K562 (cell line): Measurements from ENCODE around the gene CLASP1. TPM values are rescaled to one million over a fixed set of nuclear protein-coding genes. Genes with fewer than 3 reads are reported as not detected.

Source experiments
- ATAC-seq: fragments of 200-7000 bp; cut with Tn5 transposase; 3 replicates; pipeline ENCODE4 v1.9.1; 2020; ENCODE audit warnings: moderate library complexity
- BruUV-seq: library from RNA; stranded (reverse); fragments of 400-500 nt; replicated peaks from 2 replicates; lab custom pipeline; 2021; lab: Mats Ljungman, UMichigan
- CTCF ChIA-PET: fragments of 300-600 bp; formaldehyde crosslinking; extraction: SDS; loops from one replicate; lab custom pipeline; 2021; ENCODE audit warnings: low intra/inter-chr PET ratio; lab: Yijun Ruan, JAX
- POLR2A ChIA-PET: fragments of 300-600, 350-650 bp; sonication (Branson Sonifier 250); formaldehyde crosslinking; extraction: SDS; loops from one replicate; lab custom pipeline; 2021; ENCODE audit warnings: antibody characterized with exemption, inconsistent platforms; lab: Yijun Ruan, JAX
- DNase-seq, 4 experiments: peaks; one replicate each; pipeline versions ENCODE4 v3.0.0 to v3.0.0-alpha.2; 2011 to 2018; ENCODE audit warnings: low spot score in 3 of 4, mixed read lengths in 3 of 4; ENCODE audit errors: extremely low read depth in 1 of 4
- FAIRE-seq: peaks from 2 replicates; lab custom pipeline; 2011; peaks lifted over from hg19 to GRCh38; lab: Jason Lieb, UNC
- H2AFZ ChIP-seq: 2 replicates; pipeline ENCODE4 v1.6.0; 2011; ENCODE audit warnings: low read depth, low read length, control low read depth, inconsistent platforms
- H3K27ac ChIP-seq: fragments of 200-600 bp; 3 replicates; pipeline ENCODE4 v1.8.0; 2011; ENCODE audit warnings: low read depth, mild to moderate bottlenecking, control low read depth, inconsistent platforms, low read length, moderate library complexity, mixed read lengths; ENCODE audit errors: extremely low read depth
- H3K27me3 ChIP-seq, 2 experiments: fragments of 300-600 bp in 1 of 2; 2 replicates in 1 of 2; 3 replicates in 1 of 2; pipeline versions ENCODE4 v1.6.0 to v1.8.0; 2011; ENCODE audit warnings: inconsistent platforms in 2 of 2, low read length in 2 of 2, mild to moderate bottlenecking in 1 of 2, mixed read lengths in 1 of 2, moderate library complexity in 1 of 2; ENCODE audit not compliant: control insufficient read depth in 2 of 2, insufficient read depth in 2 of 2
- H3K36me3 ChIP-seq: fragments of 300-600 bp; 3 replicates; pipeline ENCODE4 v1.8.0; 2011; ENCODE audit warnings: mild to moderate bottlenecking, low read length, inconsistent platforms; ENCODE audit not compliant: control insufficient read depth, insufficient read depth
- H3K4me1 ChIP-seq, 2 experiments: fragments of 200-600 bp in 1 of 2; replicated peaks in 1 of 2; 2 replicates in 1 of 2; 3 replicates in 1 of 2; pipeline versions ENCODE4 v1.5.1 to v1.8.0; 2011; ENCODE audit warnings: inconsistent platforms in 2 of 2, low read length in 2 of 2, mild to moderate bottlenecking in 1 of 2, mixed read lengths in 1 of 2, moderate library complexity in 1 of 2; ENCODE audit not compliant: control insufficient read depth in 2 of 2, insufficient read depth in 2 of 2
- H3K4me2 ChIP-seq: 2 replicates; pipeline ENCODE4 v1.6.1; 2011; ENCODE audit warnings: low read length, control low read depth, inconsistent platforms, mixed read lengths; ENCODE audit not compliant: insufficient read depth
- H3K4me3 ChIP-seq: fragments of 200-600 bp; sonication (generic), shearing (Covaris generic); 2 replicates; pipeline ENCODE4 v1.5.1; 2016; ENCODE audit warnings: control low read depth, inconsistent platforms
- H3K79me2 ChIP-seq: fragments of 200-600 bp; 3 replicates; pipeline ENCODE4 v1.8.0; 2011; ENCODE audit warnings: low read length, inconsistent platforms; ENCODE audit not compliant: control insufficient read depth, insufficient read depth
- H3K9ac ChIP-seq, 2 experiments: 2 replicates each; pipeline versions ENCODE4 v1.6.0 to v1.6.1; 2011; ENCODE audit warnings: low read depth in 2 of 2, low read length in 2 of 2, control low read depth in 1 of 2, inconsistent platforms in 1 of 2, mild to moderate bottlenecking in 1 of 2, mixed read lengths in 1 of 2; ENCODE audit not compliant: insufficient read depth in 1 of 2
- H3K9me1 ChIP-seq: one replicate; pipeline ENCODE4 v1.6.0; 2011; ENCODE audit warnings: inconsistent platforms, mild to moderate bottlenecking, low read length, moderate library complexity; ENCODE audit not compliant: control insufficient read depth, insufficient read depth
- H3K9me3 ChIP-seq: replicated peaks from 2 replicates; pipeline ENCODE4 v1.5.1; 2011; ENCODE audit warnings: low read depth, low read length, inconsistent platforms; ENCODE audit not compliant: control insufficient read depth, insufficient read depth
- H4K20me1 ChIP-seq: replicated peaks from 2 replicates; pipeline ENCODE4 v1.6.1; 2011; ENCODE audit warnings: low read length, inconsistent platforms, mixed read lengths; ENCODE audit not compliant: control insufficient read depth, insufficient read depth
- ATF6 ChIP-seq: sonication (generic); formaldehyde crosslinking; IDR thresholded peaks from 2 replicates; pipeline ENCODE4 v1.4.0; 2020; ENCODE audit warnings: mild to moderate bottlenecking, missing genetic modification reagents
- CHD1 ChIP-seq: fragments of 200-600 bp; sonication (generic); IDR thresholded peaks from one replicate; pipeline ENCODE4 v1.6.1; 2012; ENCODE audit warnings: mild to moderate bottlenecking, moderate library complexity, low read length, inconsistent platforms
- NONO ChIP-seq, 2 experiments: fragments of 200-400 bp in 1 of 2; fragments of 450-650 bp in 1 of 2; formaldehyde crosslinking in 1 of 2; IDR thresholded peaks; 2 replicates each; pipeline ENCODE4 v1.6.1; 2017; ENCODE audit warnings: low read depth in 2 of 2, mild to moderate bottlenecking in 2 of 2, moderate library complexity in 2 of 2, low read length in 1 of 2
- POLR2B ChIP-seq: fragments of 450-650 bp; IDR thresholded peaks from 2 replicates; pipeline ENCODE4 v1.6.1; 2018; ENCODE audit warnings: low read depth; ENCODE audit not compliant: partially characterized antibody
- REST ChIP-seq, 2 experiments: fragments of 450-650 bp; formaldehyde crosslinking in 1 of 2; IDR thresholded peaks; 2 replicates each; pipeline versions ENCODE4 v1.4.0 to v1.6.1; 2014 to 2020; ENCODE audit warnings: mild to moderate bottlenecking in 2 of 2, borderline replicate concordance in 1 of 2, low read depth in 1 of 2
- TFAP4 ChIP-seq: sonication (generic); formaldehyde crosslinking; IDR thresholded peaks from 2 replicates; pipeline ENCODE4 v1.8.0; 2022; ENCODE audit warnings: missing genetic modification reagents, mild to moderate bottlenecking, moderate library complexity, borderline replicate concordance
- ZFP1 ChIP-seq: fragments of 450-650 bp; formaldehyde crosslinking; IDR thresholded peaks from 2 replicates; pipeline ENCODE4 v1.4.0; 2020; ENCODE audit warnings: mild to moderate bottlenecking, mixed read lengths
- ZNF398 ChIP-seq: fragments of 250-450 bp; sonication (Bioruptor Pico); IDR thresholded peaks from 2 replicates; pipeline ENCODE4 v1.8.0; 2021; ENCODE audit warnings: moderate library complexity, mild to moderate bottlenecking, inconsistent platforms
- WGBS: fragments of 100-300 bp; shearing (Covaris generic); methylation state at CpG from one replicate; pipeline ENCODE4 v1.1.6; 2016; ENCODE audit warnings: low coverage, mixed read lengths; ENCODE audit not compliant: insufficient coverage; ENCODE audit errors: missing lambda C conversion rate; 5-methylcytosine and 5-hydroxymethylcytosine counted together
- in situ Hi-C: fragments of 300-500 bp; cut with MboI; formaldehyde crosslinking; loops from 4 replicates; pipeline ENCODE4 v1.15.0; 2018; ENCODE audit warnings: inconsistent platforms, mixed read lengths
- intact Hi-C: fragments of 100-400 bp; cut with micrococcal nuclease; formaldehyde crosslinking; loops from 2 replicates; pipeline ENCODE4 v1.14.2; 2022
- polyA plus RNA-seq, 8 experiments: library from polyadenylated mRNA; depleted of rRNA in 4 of 8; stranded (reverse) in 5 of 8; unstranded in 3 of 8; fragments of >200 nt; fragmentation: Nextera tagmentation in 2 of 8; fragmentation: Illumina TruSeq in 1 of 8; extraction: Ambion mirVana in 2 of 8; extraction: Trizol in 1 of 8; gene quantifications; 2 replicates each; pipeline versions ENCODE4 v1.2.1 to v1.2.3, GENCODE V29; 2011 to 2014; ENCODE audit warnings: inconsistent platforms in 1 of 8, missing spikeins in 1 of 8
- total RNA-seq, 7 experiments: library from RNA; depleted of rRNA in 6 of 7; stranded (reverse); fragments of >200 nt in 6 of 7; fragmentation: Illumina TruSeq in 2 of 7; extraction: Trizol in 2 of 7; gene quantifications; 2 replicates each; pipeline versions ENCODE4 v1.2.1 to v1.2.3, GENCODE V29; 2011 to 2021; ENCODE audit warnings: low replicate concordance in 1 of 7

Gene CLASP1
- total and polyA plus RNA-seq, 9 of the 15 experiments (the other 6 are each of a cell fraction or from before 2014, with no cell fraction given) = 1.7 to 40.3 (median 20.7) TPM

GRCh38 chr2:121567452-121567851, 81.8 kb downstream of the CLASP1 start:
- no peak for FAIRE-seq
- intact Hi-C loops (no loop called here), in situ Hi-C loops (no loop called here)
- Histone ChIP-seq H3K9me1 (no peaks in the 10 kb centered on the region), H3K4me3 (no peak overlapping the region), H4K20me1 (no peaks in the 10 kb centered on the region; the same call in none of the 2 replicates), H3K27ac (no peak overlapping the region), H3K9ac (no peak overlapping the region), H2AFZ (no peak overlapping the region), H3K4me2 (no peak overlapping the region), H3K27me3 (no peaks in the 10 kb centered on the region), H3K9me3 (no peaks in the 10 kb centered on the region), H3K79me2 (peaks cover 17% of the 10 kb centered on the region; the same call in 1 of the 3 replicates), H3K36me3 (no peaks in the 10 kb centered on the region; the same call in 2 of the 3 replicates), H3K4me1 (no peaks in the 10 kb centered on the region)
- no peak for ATAC-seq
- no peak for DNase-seq
- no TSS peak for BruUV-seq
- POLR2A ChIA-PET = interaction anchor here (0.6 kb wide), 1 partner anchor 15 kb away, joined by 3 read pairs; no protein-coding TSS in a partner anchor
- CTCF ChIA-PET = no interaction called here
- WGBS = 58% methylated on average over 7 of the region's 7 CpGs
- no peak for TF ChIP-seq ZFP1 (CRISPR knock-in tag)
- no peak for TF ChIP-seq ZNF398 (CRISPR knock-in tag)
- no peak for TF ChIP-seq CHD1
- no peak for TF ChIP-seq NONO (IDR thresholded peaks at IDR 0.05; ENCODE audit: low read depth in 2 of 2, low read length in 1 of 2)
- no peak for TF ChIP-seq ATF6
- TF ChIP-seq POLR2B = no peak
- TF ChIP-seq TFAP4 (CRISPR knock-in tag) = no peak
- TF ChIP-seq REST (IDR thresholded peaks at IDR 0.05; ENCODE audit: borderline replicate concordance) = no peak
- TF ChIP-seq REST (CRISPR knock-in tag; IDR thresholded peaks at IDR 0.05; ENCODE audit: low read depth) = no peak
